Activated CD4-positive, alpha-beta T cell treated with anti-CD3 and anti-CD28 coated beads, Interleukin-2, amount 10 ng/mL, durations not matched to agents 7 days and 5 days (primary cell): ENCODE data around the gene SLC25A31. TPM values are rescaled to one million over a fixed set of nuclear protein-coding genes. Genes with fewer than 3 reads are reported as not detected.

Source experiments
- CTCF ChIA-PET: fragments of 350-600 bp; sonication (Branson Sonifier 250); formaldehyde crosslinking; loops from one replicate; lab custom pipeline; 2021; ENCODE audit warnings: antibody characterized with exemption; lab: Charles Lee
- POLR2A ChIA-PET: fragments of 350-600 bp; sonication (Branson Sonifier 250); formaldehyde crosslinking; loops from one replicate; lab custom pipeline; 2021; ENCODE audit warnings: antibody characterized with exemption; lab: Charles Lee
- DNase-seq: peaks from one replicate; pipeline ENCODE4 v3.0.0-alpha.2; 2020
- H3K27ac Mint-ChIP-seq: one replicate; pipeline ENCODE4 v1.8.0; 2021; ENCODE audit warnings: mild to moderate bottlenecking, moderate library complexity, mixed read lengths
- H3K27me3 Mint-ChIP-seq: one replicate; pipeline ENCODE4 v1.8.0; 2021; ENCODE audit warnings: mixed read lengths
- H3K36me3 Mint-ChIP-seq: one replicate; pipeline ENCODE4 v1.8.0; 2021; ENCODE audit warnings: low read depth, mixed read lengths
- H3K4me1 Mint-ChIP-seq: one replicate; pipeline ENCODE4 v1.8.0; 2021; ENCODE audit warnings: mixed read lengths
- H3K4me3 Mint-ChIP-seq: one replicate; pipeline ENCODE4 v1.8.0; 2021; ENCODE audit warnings: mild to moderate bottlenecking, moderate library complexity, mixed read lengths
- H3K9me3 Mint-ChIP-seq: one replicate; pipeline ENCODE4 v1.8.0; 2021; ENCODE audit warnings: mixed read lengths
- total RNA-seq, 2 experiments: library from RNA; stranded (reverse); gene quantifications; one replicate each; pipeline ENCODE4 v1.2.3, GENCODE V29; 2021

The SLC25A31 gene
- total RNA-seq, result not detected

GRCh38 chr4:127730142-127730913, at the start of gene SLC25A31:
SLC25A31 (plus strand) TSS chr4:127730400; CDS start chr4:127730546, 146 bp downstream.
- no peak within 1 kb of the TSS for H3K4me3 Mint-ChIP-seq
- H3K4me1 Mint-ChIP-seq, result no peaks in the 10 kb centered on the region
- peaks cover 8% of the 10 kb centered on the region for H3K27me3 Mint-ChIP-seq
- no peak within 1 kb of the TSS for H3K27ac Mint-ChIP-seq
- POLR2A ChIA-PET, result no interaction called here
- CTCF ChIA-PET, result no interaction called here
- H3K9me3 Mint-ChIP-seq, result no peaks in the 10 kb centered on the region
- DNase-seq, result no peak
- H3K36me3 Mint-ChIP-seq, result no peaks in the 10 kb centered on the region

DNA sequence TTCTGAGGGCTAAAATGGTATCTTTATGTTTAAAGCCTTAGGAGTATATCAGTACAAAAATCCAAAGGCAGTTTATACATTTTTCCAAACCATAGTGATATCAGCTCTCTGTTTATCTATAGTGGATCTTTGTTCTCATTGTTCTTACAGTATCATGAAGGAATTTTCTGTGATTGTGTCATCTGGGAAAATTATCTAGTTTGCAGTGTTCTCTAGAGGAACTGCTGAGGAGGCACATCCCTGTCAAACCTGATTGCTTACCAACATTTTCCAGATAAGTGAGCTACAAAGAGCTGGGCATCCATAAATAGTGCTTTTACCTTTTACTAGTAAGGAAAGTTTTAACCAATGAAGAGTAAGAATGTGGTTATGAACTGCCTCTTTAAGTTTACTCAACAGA, 44.9 kb upstream of the SLC25A31 start:
- ChIA-PET POLR2A (no interaction called here), CTCF (no interaction called here)
- Mint-ChIP-seq H3K4me3 (no peak overlapping the region), H3K4me1 (no peaks in the 10 kb centered on the region), H3K27ac (no peak overlapping the region), H3K27me3 (peaks cover 5% of the 10 kb centered on the region), H3K9me3 (no peaks in the 10 kb centered on the region), H3K36me3 (no peaks in the 10 kb centered on the region)
- DNase-seq, result no peak

- H3K27me3 Mint-ChIP-seq, result peaks cover 5% of the 10 kb centered on the region
- ChIA-PET CTCF (interaction anchor here (1.6 kb wide), 1 partner anchor 17 kb away, joined by 3 read pairs; no protein-coding TSS in a partner anchor), POLR2A (no interaction called here)
- no peaks in the 10 kb centered on the region for H3K36me3 Mint-ChIP-seq
- no peak for DNase-seq
- H3K4me1 Mint-ChIP-seq, result no peaks in the 10 kb centered on the region
- H3K9me3 Mint-ChIP-seq, result no peaks in the 10 kb centered on the region
- no peak overlapping the region for H3K4me3 Mint-ChIP-seq
- no peak overlapping the region for H3K27ac Mint-ChIP-seq
Observed at GRCh38 chr4:127686658-127687057, 43.5 kb upstream of the SLC25A31 start.

- Mint-ChIP-seq H3K27me3 (peaks cover 5% of the 10 kb centered on the region), H3K9me3 (no peaks in the 10 kb centered on the region), H3K4me3 (no peak overlapping the region), H3K4me1 (no peaks in the 10 kb centered on the region), H3K27ac (no peak overlapping the region), H3K36me3 (no peaks in the 10 kb centered on the region)
- no peak for DNase-seq
- POLR2A ChIA-PET, result no interaction called here
- CTCF ChIA-PET, result interaction anchor here (1.6 kb wide), 1 partner anchor 18 kb away, joined by 3 read pairs; no protein-coding TSS in a partner anchor
Observed at GRCh38 chr4:127687580-127687979, 42.6 kb upstream of the SLC25A31 start.

DNA sequence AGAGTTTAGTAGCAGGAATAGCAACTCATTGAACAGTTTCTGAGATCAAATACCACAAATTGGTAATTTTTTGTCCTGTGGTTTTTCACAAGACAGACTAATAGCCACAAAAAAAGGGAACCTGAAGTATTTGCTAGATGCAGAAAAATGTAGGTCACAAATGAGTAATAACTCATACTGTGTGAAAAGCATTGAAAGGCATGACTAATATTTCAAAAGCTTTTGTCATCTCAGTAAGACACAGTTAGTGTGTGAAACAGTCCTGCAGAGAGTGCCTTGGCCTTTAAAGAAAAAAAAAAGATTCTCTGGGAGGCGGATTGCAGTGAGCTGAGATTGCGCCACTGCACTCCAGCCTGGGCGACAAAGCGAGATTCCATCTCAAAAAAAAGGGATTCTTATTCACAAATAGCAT, 31.4 kb upstream of the SLC25A31 start:
- DNase-seq, result no peak
- H3K4me1 Mint-ChIP-seq, result no peaks in the 10 kb centered on the region
- no peaks in the 10 kb centered on the region for H3K36me3 Mint-ChIP-seq
- peaks cover 3% of the 10 kb centered on the region for H3K9me3 Mint-ChIP-seq
- CTCF ChIA-PET, result interaction anchor here (0.5 kb wide), 1 partner anchor 13 kb away, joined by 3 read pairs; no protein-coding TSS in a partner anchor
- H3K27ac Mint-ChIP-seq, result no peak overlapping the region
- POLR2A ChIA-PET, result no interaction called here
- H3K27me3 Mint-ChIP-seq, result peaks cover 6% of the 10 kb centered on the region
- H3K4me3 Mint-ChIP-seq, result no peak overlapping the region

DNA sequence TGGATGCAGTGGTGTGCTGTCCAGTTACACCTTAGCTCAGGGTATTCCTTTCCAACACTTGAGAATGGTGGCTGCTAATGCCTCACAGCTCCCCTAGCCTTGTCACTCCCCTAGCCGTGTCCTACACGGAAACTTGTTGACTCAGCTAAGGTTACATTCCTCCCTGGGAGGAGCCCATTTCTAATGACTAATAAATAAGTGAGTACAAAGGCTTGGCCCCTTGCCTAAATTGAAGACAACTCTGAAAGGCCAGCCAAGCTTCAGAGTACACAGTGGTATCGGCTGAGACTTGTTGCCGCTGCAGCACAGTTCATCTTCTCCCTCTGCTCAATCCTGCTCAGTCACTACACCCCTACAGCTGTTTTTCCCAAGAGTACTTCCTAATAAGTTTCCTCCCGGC, 21.2 kb upstream of the SLC25A31 start:
- Mint-ChIP-seq H3K27ac (no peak overlapping the region), H3K27me3 (no peaks in the 10 kb centered on the region), H3K4me3 (no peak overlapping the region), H3K4me1 (no peaks in the 10 kb centered on the region), H3K9me3 (no peaks in the 10 kb centered on the region), H3K36me3 (no peaks in the 10 kb centered on the region)
- CTCF ChIA-PET, result no interaction called here
- no peak for DNase-seq
- POLR2A ChIA-PET, result no interaction called here

GRCh38 chr4:127709456-127709855, 20.7 kb upstream of the SLC25A31 start:
- ChIA-PET CTCF (no interaction called here), POLR2A (no interaction called here)
- Mint-ChIP-seq H3K4me3 (no peak overlapping the region), H3K27me3 (no peaks in the 10 kb centered on the region), H3K4me1 (no peaks in the 10 kb centered on the region), H3K27ac (no peak overlapping the region), H3K36me3 (no peaks in the 10 kb centered on the region), H3K9me3 (no peaks in the 10 kb centered on the region)
- no peak for DNase-seq

DNA sequence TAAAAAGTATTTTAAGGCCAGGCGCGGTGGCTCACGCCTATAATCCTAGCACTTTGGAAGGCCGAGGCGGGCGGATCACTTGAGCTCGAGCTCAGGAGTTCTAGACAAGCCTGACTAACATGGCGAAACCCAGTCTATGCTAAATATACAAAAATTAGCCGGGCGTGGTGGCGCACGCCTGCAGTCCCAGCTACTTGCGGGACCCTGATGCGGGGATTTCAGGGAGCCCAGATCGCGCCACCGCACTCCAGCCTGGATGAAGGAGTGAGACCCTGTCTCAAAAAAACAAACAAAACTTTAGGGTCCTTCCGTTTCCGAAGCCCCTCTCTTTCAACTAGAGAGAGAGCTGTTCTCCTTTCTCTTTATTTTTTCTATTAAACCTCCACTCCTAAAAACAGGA, 1.2 kb downstream of the SLC25A31 start:
- peaks cover 8% of the 10 kb centered on the region for H3K27me3 Mint-ChIP-seq
- no peaks in the 10 kb centered on the region for H3K9me3 Mint-ChIP-seq
- ChIA-PET CTCF (interaction anchor here (0.7 kb wide), 1 partner anchor 1654 kb away, joined by 4 read pairs; no protein-coding TSS in a partner anchor), POLR2A (no interaction called here)
- no peaks in the 10 kb centered on the region for H3K36me3 Mint-ChIP-seq
- no peak overlapping the region for H3K27ac Mint-ChIP-seq
- no peak for DNase-seq
- no peaks in the 10 kb centered on the region for H3K4me1 Mint-ChIP-seq
- no peak overlapping the region for H3K4me3 Mint-ChIP-seq

DNA sequence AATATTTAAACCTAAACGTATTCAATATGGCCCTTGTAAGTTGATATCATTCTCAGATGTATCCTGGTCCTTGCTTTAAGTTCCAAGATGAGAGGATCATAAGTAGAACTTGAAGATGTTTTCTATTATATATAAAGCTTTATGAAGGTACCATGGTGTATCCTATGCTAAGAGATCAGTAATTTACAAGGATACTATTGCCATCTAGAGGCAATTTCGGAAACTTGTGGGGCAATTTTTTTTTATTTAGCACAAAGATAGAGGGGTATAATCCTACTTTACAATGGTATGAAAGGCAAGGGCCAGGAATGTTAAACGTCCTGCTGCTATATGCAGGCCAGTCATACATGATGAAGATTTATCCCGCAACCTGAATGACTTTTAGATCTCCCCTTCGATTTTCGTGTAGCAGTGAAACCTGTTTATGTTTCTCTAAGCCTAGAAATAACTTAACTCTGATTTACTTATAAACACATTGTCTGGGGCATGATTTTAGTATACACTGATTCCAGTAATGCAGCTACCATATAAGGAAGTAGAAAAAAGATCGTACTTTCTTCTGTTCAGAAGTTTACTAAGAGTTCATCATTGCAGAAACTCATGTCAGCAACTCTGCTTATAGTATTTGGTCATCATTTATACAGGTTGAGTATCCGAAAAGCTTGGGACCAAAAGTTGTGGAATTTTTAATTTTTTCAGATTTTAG, 2.6 kb downstream of the SLC25A31 start:
- no peak for DNase-seq
- Mint-ChIP-seq H3K36me3 (no peaks in the 10 kb centered on the region), H3K9me3 (no peaks in the 10 kb centered on the region), H3K4me3 (no peak overlapping the region), H3K27ac (no peak overlapping the region), H3K27me3 (peaks cover 3% of the 10 kb centered on the region), H3K4me1 (no peaks in the 10 kb centered on the region)
- ChIA-PET POLR2A (no interaction called here), CTCF (no interaction called here)

DNA sequence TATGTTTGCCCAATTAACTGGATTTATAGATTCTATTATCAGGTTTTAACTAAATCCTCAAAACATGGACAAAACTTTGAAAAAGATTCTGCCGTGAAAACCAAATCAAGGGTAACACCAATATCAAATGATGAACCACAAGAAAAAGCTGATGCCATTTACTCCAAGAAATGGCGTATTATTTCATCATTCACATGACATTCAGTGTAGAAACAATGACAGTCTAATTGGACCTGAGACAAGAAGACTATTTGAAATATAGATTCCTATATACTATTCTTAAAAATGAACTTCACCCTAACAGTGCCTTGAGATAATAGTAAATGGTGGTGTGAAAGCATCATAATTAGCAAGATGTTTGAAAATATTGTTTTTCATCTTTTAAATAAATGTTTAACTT, 4.8 kb downstream of the SLC25A31 start:
- Mint-ChIP-seq H3K4me3 (no peak overlapping the region), H3K9me3 (no peaks in the 10 kb centered on the region), H3K27me3 (peaks cover 7% of the 10 kb centered on the region), H3K36me3 (no peaks in the 10 kb centered on the region), H3K27ac (no peak overlapping the region), H3K4me1 (no peaks in the 10 kb centered on the region)
- no peak for DNase-seq
- ChIA-PET CTCF (no interaction called here), POLR2A (no interaction called here)

GRCh38 chr4:127737295-127737694, 7.1 kb downstream of the SLC25A31 start:
- Mint-ChIP-seq H3K36me3 (no peaks in the 10 kb centered on the region), H3K27ac (no peak overlapping the region), H3K4me1 (no peaks in the 10 kb centered on the region), H3K4me3 (no peak overlapping the region), H3K9me3 (no peaks in the 10 kb centered on the region), H3K27me3 (peaks cover 13% of the 10 kb centered on the region)
- CTCF ChIA-PET, result interaction anchor here (0.5 kb wide), 1 partner anchor 29 kb away, joined by 3 read pairs; no protein-coding TSS in a partner anchor
- DNase-seq, result no peak
- POLR2A ChIA-PET, result no interaction called here

GRCh38 chr4:127741247-127741646, 11.0 kb downstream of the SLC25A31 start:
- H3K9me3 Mint-ChIP-seq, result no peaks in the 10 kb centered on the region
- no peak overlapping the region for H3K4me3 Mint-ChIP-seq
- ChIA-PET POLR2A (no interaction called here), CTCF (no interaction called here)
- no peak overlapping the region for H3K27ac Mint-ChIP-seq
- H3K4me1 Mint-ChIP-seq, result no peaks in the 10 kb centered on the region
- no peak for DNase-seq
- H3K27me3 Mint-ChIP-seq, result peaks cover 15% of the 10 kb centered on the region
- no peaks in the 10 kb centered on the region for H3K36me3 Mint-ChIP-seq

DNA sequence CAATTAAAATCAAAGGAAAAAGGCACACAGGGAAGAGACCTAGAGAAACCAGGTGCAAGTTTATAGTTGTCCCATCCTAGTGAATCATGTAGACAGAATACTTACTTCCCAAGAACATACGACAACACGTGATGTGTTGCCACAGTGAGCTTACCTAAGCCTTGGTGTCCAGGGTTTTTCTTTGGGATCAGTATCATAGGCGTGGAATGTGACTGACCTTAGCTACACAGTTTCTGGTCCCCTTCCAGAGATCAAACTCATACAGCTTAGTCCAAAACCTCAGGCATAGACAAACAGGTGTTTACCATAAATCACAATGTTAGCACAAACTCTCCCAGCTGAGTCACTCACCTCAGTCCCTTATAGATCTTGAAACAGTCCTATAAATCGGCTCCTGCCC, 17.7 kb downstream of the SLC25A31 start:
- no peaks in the 10 kb centered on the region for H3K36me3 Mint-ChIP-seq
- peaks cover 6% of the 10 kb centered on the region for H3K9me3 Mint-ChIP-seq
- peaks cover 10% of the 10 kb centered on the region for H3K27me3 Mint-ChIP-seq
- H3K27ac Mint-ChIP-seq, result no peak overlapping the region
- H3K4me3 Mint-ChIP-seq, result no peak overlapping the region
- ChIA-PET CTCF (no interaction called here), POLR2A (no interaction called here)
- H3K4me1 Mint-ChIP-seq, result no peaks in the 10 kb centered on the region
- DNase-seq, result no peak
